Endodermal cell (in vitro differentiated cells): ENCODE measurements around the gene RNF130. TPM values are rescaled to one million over a fixed set of nuclear protein-coding genes. Genes with fewer than 3 reads are reported as not detected.
"Not testable (repeated sequence)": the region's sequence is repeated elsewhere in the genome, so short reads cannot be mapped to it uniquely, and the experiment has no call there.

Experiments used
- DNase-seq: peaks from one replicate; pipeline ENCODE4 v3.0.0-alpha.2; 2017
- H3K27ac ChIP-seq: 2 replicates; pipeline ENCODE4 v1.5.1; 2013; ENCODE audit warnings: mild to moderate bottlenecking, low read depth, low read length, moderate library complexity
- H3K27me3 ChIP-seq: 2 replicates; pipeline ENCODE4 v1.6.1; 2013; ENCODE audit warnings: mild to moderate bottlenecking, low read length, moderate library complexity; ENCODE audit not compliant: insufficient read depth, control insufficient read depth, poor library complexity, severe bottlenecking
- H3K36me3 ChIP-seq: 2 replicates; pipeline ENCODE4 v1.7.0; 2013; ENCODE audit warnings: mild to moderate bottlenecking, low read length, moderate library complexity; ENCODE audit not compliant: control insufficient read depth, insufficient read depth
- H3K4me1 ChIP-seq: one replicate; pipeline ENCODE4 v1.7.0; 2013; ENCODE audit warnings: low read length; ENCODE audit not compliant: control insufficient read depth, insufficient read depth
- H3K4me3 ChIP-seq: 2 replicates; pipeline ENCODE4 v1.5.1; 2013; ENCODE audit warnings: mild to moderate bottlenecking, low read length, moderate library complexity
- H3K9ac ChIP-seq: 2 replicates; pipeline ENCODE4 v1.6.1; 2013; ENCODE audit warnings: mild to moderate bottlenecking, low read length, moderate library complexity; ENCODE audit not compliant: poor library complexity, severe bottlenecking; ENCODE audit errors: extremely low read depth
- H3K9me3 ChIP-seq: 2 replicates; pipeline ENCODE4 v1.6.1; 2013; ENCODE audit warnings: mild to moderate bottlenecking, low read length, moderate library complexity; ENCODE audit not compliant: control insufficient read depth
- H3K27ac Mint-ChIP-seq: 2 replicates; pipeline ENCODE4 v1.8.0; 2020; ENCODE audit warnings: mixed read lengths
- H3K27me3 Mint-ChIP-seq: 2 replicates; pipeline ENCODE4 v1.8.0; 2021; ENCODE audit warnings: mild to moderate bottlenecking, mixed read lengths; ENCODE audit not compliant: insufficient read depth
- H3K36me3 Mint-ChIP-seq: 2 replicates; pipeline ENCODE4 v1.8.0; 2020; ENCODE audit warnings: low read depth, mixed read lengths
- H3K4me1 Mint-ChIP-seq: 2 replicates; pipeline ENCODE4 v1.8.0; 2020; ENCODE audit warnings: mixed read lengths
- H3K4me3 Mint-ChIP-seq: 2 replicates; pipeline ENCODE4 v1.8.0; 2020; ENCODE audit warnings: mild to moderate bottlenecking, moderate library complexity, mixed read lengths
- H3K9me3 Mint-ChIP-seq: 2 replicates; pipeline ENCODE4 v1.8.0; 2020; ENCODE audit warnings: mild to moderate bottlenecking, mixed read lengths
- CTCF ChIP-seq: fragments of 200-600 bp; sonication (generic); conservative IDR thresholded peaks from 2 replicates; pipeline ENCODE4 v1.5.0; 2021; ENCODE audit warnings: antibody characterized with exemption, mild to moderate bottlenecking
- WGBS, 2 experiments: methylation state at CpG; one replicate each; pipeline versions ENCODE4 v1.1.5 to v1.1.7; 2013; ENCODE audit warnings: missing lambda C conversion rate in 2 of 2, mixed read lengths in 1 of 2; ENCODE audit not compliant: insufficient coverage in 1 of 2, insufficient read length in 1 of 2; 5-methylcytosine and 5-hydroxymethylcytosine counted together
- total RNA-seq, 2 donors: library from RNA; stranded (reverse); fragmentation: NEBNext Ultra II Directional in 1 of 2; extraction: Animal tissue kit (Norgen Biotek cat#: 25700) in 1 of 2; gene quantifications; 2 replicates in 1 of 2; 3 replicates in 1 of 2; pipeline ENCODE4 v1.2.1, GENCODE V29; 2021

The RNF130 gene
- total RNA-seq, 2 donors from 2014 or later = 64.7 to 74.4 TPM

GRCh38 chr5:179959641-179960040, 111.9 kb downstream of the RNF130 start:
- Histone ChIP-seq H3K9ac (no peak overlapping the region), H3K4me3 (no peak overlapping the region), H3K27me3 (no peaks in the 10 kb centered on the region), H3K9me3 (no peaks in the 10 kb centered on the region), H3K4me1 (no peaks in the 10 kb centered on the region), H3K36me3 (peaks cover 82% of the 10 kb centered on the region), H3K27ac (no peak overlapping the region)
- WGBS, 2 experiments = 97 to 100% methylated on average over 3 to 6 of the region's 6 CpGs
- Mint-ChIP-seq H3K9me3 (no peaks in the 10 kb centered on the region), H3K4me3 (no peak overlapping the region), H3K27ac (no peak overlapping the region), H3K4me1 (no peaks in the 10 kb centered on the region), H3K27me3 (no peaks in the 10 kb centered on the region), H3K36me3 (peaks cover 67% of the 10 kb centered on the region)
- TF ChIP-seq CTCF = no peak
- DNase-seq = no peak

GRCh38 chr5:179959118-179959517, 112.4 kb downstream of the RNF130 start:
- not testable (repeated sequence) for H3K4me1 ChIP-seq, H3K9ac ChIP-seq, H3K27ac ChIP-seq, H3K27me3 Mint-ChIP-seq, H3K27me3 ChIP-seq, DNase-seq, H3K9me3 Mint-ChIP-seq, H3K4me1 Mint-ChIP-seq, H3K9me3 ChIP-seq, H3K27ac Mint-ChIP-seq, H3K4me3 ChIP-seq, H3K4me3 Mint-ChIP-seq
- H3K36me3 ChIP-seq = peaks cover 82% of the 10 kb centered on the region
- peaks cover 68% of the 10 kb centered on the region for H3K36me3 Mint-ChIP-seq
- 96 to 100% methylated on average over 3 to 5 of the region's 5 CpGs for WGBS, 2 experiments

- no peaks in the 10 kb centered on the region for H3K27me3 Mint-ChIP-seq
- peak overlapping the region; percentile 34 for H3K27ac Mint-ChIP-seq
Observed at GRCh38 chr5:179955630-179956029, 115.9 kb downstream of the RNF130 start.

More at GRCh38 chr5:179955630-179956029, 115.9 kb downstream of the RNF130 start:
- H3K9ac ChIP-seq = no peak overlapping the region
- no peaks in the 10 kb centered on the region for H3K9me3 ChIP-seq
- H3K4me1 Mint-ChIP-seq = no peaks in the 10 kb centered on the region
- no peak overlapping the region for H3K4me3 Mint-ChIP-seq
- TF ChIP-seq CTCF = no peak
- 95 to 100% methylated on average over 2 of the region's 2 CpGs for WGBS, 2 experiments
- H3K4me3 ChIP-seq = no peak overlapping the region
- DNase-seq = no peak
- peaks cover 61% of the 10 kb centered on the region for H3K36me3 ChIP-seq
- H3K4me1 ChIP-seq = no peaks in the 10 kb centered on the region
- H3K9me3 Mint-ChIP-seq = no peaks in the 10 kb centered on the region
- no peak overlapping the region for H3K27ac ChIP-seq
- H3K27me3 ChIP-seq = no peaks in the 10 kb centered on the region
- H3K36me3 Mint-ChIP-seq = peaks cover 70% of the 10 kb centered on the region
